NT2/D1 (cell line): ENCODE data around the gene AMPD2.

Experiments
- DNase-seq: peaks from one replicate; pipeline ENCODE4 v3.0.0-alpha.2; 2011; ENCODE audit warnings: low read depth, low spot score
- H3K27me3 ChIP-seq: 2 replicates; pipeline ENCODE4 v1.6.0; 2011; ENCODE audit warnings: mild to moderate bottlenecking; ENCODE audit not compliant: insufficient read length, insufficient read depth
- H3K36me3 ChIP-seq: 2 replicates; pipeline ENCODE4 v1.6.1; 2011; ENCODE audit warnings: mild to moderate bottlenecking, low read length, mixed read lengths; ENCODE audit not compliant: insufficient read depth, insufficient read length
- H3K4me1 ChIP-seq: 2 replicates; pipeline ENCODE4 v1.5.1; 2011; ENCODE audit not compliant: insufficient read depth, insufficient read length
- H3K4me3 ChIP-seq: 2 replicates; pipeline ENCODE4 v1.5.1; 2011; ENCODE audit warnings: low read depth; ENCODE audit not compliant: insufficient read length
- H3K9ac ChIP-seq: 2 replicates; pipeline ENCODE4 v1.6.0; 2011; ENCODE audit warnings: low read depth; ENCODE audit not compliant: insufficient read length
- H3K9me3 ChIP-seq: 2 replicates; pipeline ENCODE4 v1.5.1; 2011; ENCODE audit warnings: mild to moderate bottlenecking, low read length; ENCODE audit not compliant: insufficient read depth
- SUZ12 ChIP-seq: IDR thresholded peaks from 2 replicates; pipeline ENCODE4 v1.6.1; 2011; ENCODE audit not compliant: insufficient read length, insufficient read depth; ENCODE audit errors: extremely low read depth
- YY1 ChIP-seq: IDR thresholded peaks from 2 replicates; pipeline ENCODE4 v1.6.1; 2011; ENCODE audit not compliant: insufficient read length, insufficient read depth
- ZNF274 ChIP-seq: IDR thresholded peaks from 2 replicates; pipeline ENCODE4 v1.6.1; 2011; ENCODE audit warnings: mild to moderate bottlenecking, low read depth, low read length

Gene AMPD2

GRCh38 chr1:109617291-109617801, 2.3 kb upstream of the AMPD2 start:
- DNase-seq: peak; percentile 87
- H3K9me3 ChIP-seq: no peaks in the 10 kb centered on the region
- peaks cover 8% of the 10 kb centered on the region for H3K4me1 ChIP-seq
- H3K4me3 ChIP-seq: no peak overlapping the region
- no peak for TF ChIP-seq YY1
- TF ChIP-seq SUZ12: no peak
- TF ChIP-seq ZNF274: no peak
- no peak overlapping the region for H3K9ac ChIP-seq
- no peaks in the 10 kb centered on the region for H3K27me3 ChIP-seq
- H3K36me3 ChIP-seq: peaks cover 11% of the 10 kb centered on the region

GRCh38 chr1:109618661-109619575, 719 bp upstream of the AMPD2 start:
- peak overlapping the region; percentile 83 for H3K4me3 ChIP-seq
- H3K27me3 ChIP-seq: no peaks in the 10 kb centered on the region
- peak overlapping the region; percentile 43 for H3K9ac ChIP-seq
- DNase-seq: no peak
- no peaks in the 10 kb centered on the region for H3K9me3 ChIP-seq
- TF ChIP-seq YY1: no peak
- TF ChIP-seq SUZ12: no peak
- H3K4me1 ChIP-seq: peaks cover 21% of the 10 kb centered on the region
- peaks cover 17% of the 10 kb centered on the region for H3K36me3 ChIP-seq

- peaks cover 33% of the 10 kb centered on the region for H3K4me1 ChIP-seq
- TF ChIP-seq YY1: no peak
- TF ChIP-seq SUZ12: no peak
- no peak for TF ChIP-seq ZNF274
- no peak for DNase-seq
Observed at GRCh38 chr1:109620401-109620791, 759 bp downstream of the AMPD2 start.

GRCh38 chr1:109620841-109621286, 1.2 kb downstream of the AMPD2 start:
- peaks cover 27% of the 10 kb centered on the region for H3K36me3 ChIP-seq
- H3K27me3 ChIP-seq: no peaks in the 10 kb centered on the region
- peak overlapping the region; percentile 83 for H3K4me3 ChIP-seq
- H3K4me1 ChIP-seq: peaks cover 35% of the 10 kb centered on the region
- no peaks in the 10 kb centered on the region for H3K9me3 ChIP-seq
- H3K9ac ChIP-seq: peak overlapping the region; percentile 87
- DNase-seq: peak; percentile 78
- TF ChIP-seq SUZ12: no peak

More at GRCh38 chr1:109620401-109620791, 759 bp downstream of the AMPD2 start:
- Histone ChIP-seq H3K9me3 (no peaks in the 10 kb centered on the region), H3K36me3 (peaks cover 23% of the 10 kb centered on the region), H3K4me3 (peak overlapping the region; percentile 83), H3K27me3 (no peaks in the 10 kb centered on the region), H3K9ac (peak overlapping the region; percentile 87)

- DNase-seq: no peak
- no peaks in the 10 kb centered on the region for H3K27me3 ChIP-seq
- peak overlapping the region; percentile 83 for H3K9ac ChIP-seq
- peaks cover 34% of the 10 kb centered on the region for H3K36me3 ChIP-seq
- H3K4me1 ChIP-seq: peaks cover 35% of the 10 kb centered on the region
- H3K9me3 ChIP-seq: no peaks in the 10 kb centered on the region
- TF ChIP-seq ZNF274: no peak
- no peak for TF ChIP-seq SUZ12
- no peak for TF ChIP-seq YY1
- peak overlapping the region; percentile 83 for H3K4me3 ChIP-seq
Observed at GRCh38 chr1:109621379-109622136, 1.9 kb downstream of the AMPD2 start.

- peak overlapping the region; percentile 83 for H3K9ac ChIP-seq
- H3K4me1 ChIP-seq: peaks cover 35% of the 10 kb centered on the region
Observed at GRCh38 chr1:109622137-109622892, 2.7 kb downstream of the AMPD2 start.

More at GRCh38 chr1:109622137-109622892, 2.7 kb downstream of the AMPD2 start:
- DNase-seq: no peak
- Histone ChIP-seq H3K27me3 (no peaks in the 10 kb centered on the region), H3K4me3 (no peak overlapping the region), H3K36me3 (peaks cover 42% of the 10 kb centered on the region), H3K9me3 (no peaks in the 10 kb centered on the region)
- TF ChIP-seq SUZ12: no peak
- TF ChIP-seq ZNF274: no peak
- no peak for TF ChIP-seq YY1
